ENCODE results near the gene CEBPB.

CEBPB gene

GRCh38 chr20:50229156-50229607 is 38.6 kb downstream of the CEBPB start:
- no peak for DNase-seq (ENCODE audit: low spot score)

- no peak for DNase-seq (ENCODE audit: low spot score)
These were observed 39.6 kb downstream of the CEBPB start for GRCh38 chr20:50230184-50230583.

GRCh38 chr20:50230871-50231560 is 40.4 kb downstream of the CEBPB start:
- no peak for DNase-seq (ENCODE audit: low spot score)

- no peak for DNase-seq (ENCODE audit: low spot score)
These were observed 41.2 kb downstream of the CEBPB start for GRCh38 chr20:50231854-50232253.

GRCh38 chr20:50232651-50233324 is 42.2 kb downstream of the CEBPB start:
- DNase-seq (ENCODE audit: low spot score), result no peak

DNA sequence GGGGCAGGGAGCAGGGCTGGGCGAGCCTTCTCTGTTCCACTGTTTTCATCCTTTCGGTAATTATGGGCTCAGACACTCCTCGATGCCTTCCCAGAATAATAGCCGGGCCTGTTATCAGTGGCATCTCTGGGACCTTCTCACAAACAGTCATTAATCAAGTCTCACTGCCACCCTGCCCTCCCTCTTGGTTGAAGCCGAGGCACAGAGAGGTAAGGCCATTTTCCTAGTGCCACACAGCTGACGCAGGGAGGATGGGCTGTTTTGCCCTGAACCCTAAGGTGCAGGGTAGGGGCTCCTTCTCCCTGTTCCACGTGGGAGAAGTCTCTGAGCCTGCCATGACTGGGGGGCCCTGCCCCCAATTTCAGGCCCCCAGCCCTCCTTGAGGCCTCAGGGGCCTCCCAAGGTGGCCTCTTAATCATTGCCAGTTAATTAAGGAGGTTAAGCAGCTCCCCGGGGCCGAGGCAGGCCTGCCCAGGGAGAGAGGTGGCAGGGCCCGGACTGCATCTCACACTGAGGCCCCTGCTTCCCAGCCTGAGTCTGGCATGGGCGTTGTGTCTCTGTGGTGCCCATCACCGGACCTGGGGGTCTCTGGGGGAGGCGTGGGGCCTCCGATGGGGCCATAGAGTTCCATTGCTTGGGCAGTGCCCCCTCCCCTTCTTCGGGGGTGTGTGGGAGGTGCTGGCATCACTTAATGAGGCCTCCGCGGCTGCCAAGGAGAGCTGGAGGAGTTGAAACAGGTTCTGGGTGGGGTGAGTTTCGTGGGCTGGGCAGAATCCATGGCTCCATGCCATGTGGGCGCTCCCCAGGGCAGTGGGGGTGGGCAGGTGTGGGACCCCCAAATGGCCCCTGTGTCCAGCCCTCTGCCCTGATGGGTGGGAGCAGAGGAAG is 42.9 kb downstream of the CEBPB start:
- no peak for DNase-seq (ENCODE audit: low spot score)

- no peak for DNase-seq (ENCODE audit: low spot score)
These were observed 43.7 kb downstream of the CEBPB start for GRCh38 chr20:50234288-50234687.

- no peak for DNase-seq (ENCODE audit: low spot score)
These were observed 46.7 kb downstream of the CEBPB start for GRCh38 chr20:50237349-50237748.

- no peak for DNase-seq (ENCODE audit: low spot score)
These were observed 47.6 kb downstream of the CEBPB start for GRCh38 chr20:50238081-50238800.

DNA sequence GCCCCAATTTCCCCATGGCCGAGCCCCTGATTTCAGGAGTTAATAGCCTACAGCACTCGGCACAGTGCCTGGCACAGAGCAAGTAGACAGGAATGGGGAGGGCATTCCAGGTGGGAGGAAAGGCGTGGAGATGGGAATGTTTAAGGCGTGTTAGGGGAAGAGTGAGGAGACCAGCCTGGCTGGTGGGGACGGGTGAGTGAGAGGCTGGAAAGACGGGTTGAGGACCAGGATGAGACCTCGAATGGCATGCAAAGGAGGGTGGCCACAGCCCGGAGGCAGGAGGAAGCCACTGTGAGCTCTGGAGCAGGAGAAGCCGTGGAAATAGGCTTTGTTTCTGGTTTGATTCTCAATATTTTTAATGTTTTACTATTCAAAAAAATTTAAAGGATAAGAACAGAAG is 49.5 kb downstream of the CEBPB start:
- DNase-seq (ENCODE audit: low spot score), result no peak

DNA sequence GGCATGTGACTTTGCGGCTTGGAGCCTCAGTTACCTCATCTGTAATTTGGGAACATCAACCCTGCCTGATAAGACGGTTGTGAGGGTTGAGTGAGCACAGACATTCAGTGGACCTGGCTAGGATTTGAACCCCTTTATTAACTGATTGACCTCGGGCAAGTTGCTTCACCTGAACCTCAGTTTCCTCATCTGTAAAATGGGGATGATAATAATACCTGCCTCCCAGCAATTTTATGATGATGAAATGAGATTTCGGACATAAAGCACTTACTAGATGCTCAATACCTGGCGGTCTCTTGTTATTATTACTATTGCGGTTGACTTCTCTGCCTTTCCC is 51.5 kb downstream of the CEBPB start:
- no peak for DNase-seq (ENCODE audit: low spot score)
